ENCODE measurements around the gene TANC1.
"Not testable (repeated sequence)": the region's sequence is repeated elsewhere in the genome, so short reads cannot be mapped to it uniquely, and the experiment has no call there.

TANC1 gene

GRCh38 chr2:159091381-159091780, 122.9 kb downstream of the TANC1 start:
- H3K36me3 ChIP-seq (ENCODE audit: control insufficient read depth, insufficient read depth, low read length) = no peaks in the 10 kb centered on the region
- no peak overlapping the region for H3K9ac ChIP-seq (ENCODE audit: low read length)
- peaks cover 6% of the 10 kb centered on the region for H3K9me3 ChIP-seq (ENCODE audit: control insufficient read depth, low read length)
- H3K27me3 ChIP-seq (ENCODE audit: control insufficient read depth, insufficient read depth, low read length) = no peaks in the 10 kb centered on the region
- no peak overlapping the region for H3K4me3 ChIP-seq (ENCODE audit: low read length)
- peaks cover 17% of the 10 kb centered on the region for H3K4me1 ChIP-seq (ENCODE audit: control insufficient read depth, insufficient read depth, low read length)

GRCh38 chr2:159091976-159092375, 123.5 kb downstream of the TANC1 start:
- H3K9ac ChIP-seq (ENCODE audit: low read length) = no peak overlapping the region
- peaks cover 6% of the 10 kb centered on the region for H3K9me3 ChIP-seq (ENCODE audit: control insufficient read depth, low read length)
- H3K27me3 ChIP-seq (ENCODE audit: control insufficient read depth, insufficient read depth, low read length) = no peaks in the 10 kb centered on the region
- no peak overlapping the region for H3K4me3 ChIP-seq (ENCODE audit: low read length)
- no peaks in the 10 kb centered on the region for H3K36me3 ChIP-seq (ENCODE audit: control insufficient read depth, insufficient read depth, low read length)
- peaks cover 17% of the 10 kb centered on the region for H3K4me1 ChIP-seq (ENCODE audit: control insufficient read depth, insufficient read depth, low read length)

- peaks cover 17% of the 10 kb centered on the region for H3K4me1 ChIP-seq (ENCODE audit: control insufficient read depth, insufficient read depth, low read length)
- H3K4me3 ChIP-seq (ENCODE audit: low read length) = no peak overlapping the region
- H3K9me3 ChIP-seq (ENCODE audit: control insufficient read depth, low read length) = peaks cover 6% of the 10 kb centered on the region
- H3K27me3 ChIP-seq (ENCODE audit: control insufficient read depth, insufficient read depth, low read length) = no peaks in the 10 kb centered on the region
- H3K36me3 ChIP-seq (ENCODE audit: control insufficient read depth, insufficient read depth, low read length) = no peaks in the 10 kb centered on the region
- H3K9ac ChIP-seq (ENCODE audit: low read length) = no peak overlapping the region
Observed at GRCh38 chr2:159093497-159093896, 125.1 kb downstream of the TANC1 start.

- Histone ChIP-seq H3K36me3 (ENCODE audit: control insufficient read depth, insufficient read depth, low read length) (no peaks in the 10 kb centered on the region), H3K27me3 (ENCODE audit: control insufficient read depth, insufficient read depth, low read length) (no peaks in the 10 kb centered on the region), H3K9ac (ENCODE audit: low read length) (no peak overlapping the region), H3K4me1 (ENCODE audit: control insufficient read depth, insufficient read depth, low read length) (peaks cover 17% of the 10 kb centered on the region), H3K4me3 (ENCODE audit: low read length) (no peak overlapping the region), H3K9me3 (ENCODE audit: control insufficient read depth, low read length) (peaks cover 6% of the 10 kb centered on the region)
Observed at GRCh38 chr2:159094173-159094737, 125.8 kb downstream of the TANC1 start.

- H3K36me3 ChIP-seq (ENCODE audit: control insufficient read depth, insufficient read depth, low read length) = no peaks in the 10 kb centered on the region
- no peak overlapping the region for H3K9ac ChIP-seq (ENCODE audit: low read length)
- no peak overlapping the region for H3K4me3 ChIP-seq (ENCODE audit: low read length)
- no peaks in the 10 kb centered on the region for H3K27me3 ChIP-seq (ENCODE audit: control insufficient read depth, insufficient read depth, low read length)
- H3K4me1 ChIP-seq (ENCODE audit: control insufficient read depth, insufficient read depth, low read length) = peaks cover 11% of the 10 kb centered on the region
- H3K9me3 ChIP-seq (ENCODE audit: control insufficient read depth, low read length) = peaks cover 6% of the 10 kb centered on the region
Observed at GRCh38 chr2:159095813-159096212, 127.4 kb downstream of the TANC1 start.

GRCh38 chr2:159096302-159096855, 127.9 kb downstream of the TANC1 start:
- not testable (repeated sequence) for H3K9ac ChIP-seq (ENCODE audit: low read length); H3K9me3 ChIP-seq (ENCODE audit: control insufficient read depth, low read length); H3K27me3 ChIP-seq (ENCODE audit: control insufficient read depth, insufficient read depth, low read length); H3K4me1 ChIP-seq (ENCODE audit: control insufficient read depth, insufficient read depth, low read length); H3K4me3 ChIP-seq (ENCODE audit: low read length); H3K36me3 ChIP-seq (ENCODE audit: control insufficient read depth, insufficient read depth, low read length)

- Histone ChIP-seq H3K4me3 (ENCODE audit: low read length) (no peak overlapping the region), H3K27me3 (ENCODE audit: control insufficient read depth, insufficient read depth, low read length) (no peaks in the 10 kb centered on the region), H3K9me3 (ENCODE audit: control insufficient read depth, low read length) (peaks cover 6% of the 10 kb centered on the region), H3K4me1 (ENCODE audit: control insufficient read depth, insufficient read depth, low read length) (peaks cover under 1% of the 10 kb centered on the region), H3K36me3 (ENCODE audit: control insufficient read depth, insufficient read depth, low read length) (no peaks in the 10 kb centered on the region), H3K9ac (ENCODE audit: low read length) (no peak overlapping the region)
Observed at GRCh38 chr2:159096901-159097300, 128.5 kb downstream of the TANC1 start.

GRCh38 chr2:159098361-159098760, 129.9 kb downstream of the TANC1 start:
- no peak overlapping the region for H3K4me3 ChIP-seq (ENCODE audit: low read length)
- H3K4me1 ChIP-seq (ENCODE audit: control insufficient read depth, insufficient read depth, low read length) = no peaks in the 10 kb centered on the region
- H3K9me3 ChIP-seq (ENCODE audit: control insufficient read depth, low read length) = peaks cover 6% of the 10 kb centered on the region
- no peak overlapping the region for H3K9ac ChIP-seq (ENCODE audit: low read length)
- no peaks in the 10 kb centered on the region for H3K27me3 ChIP-seq (ENCODE audit: control insufficient read depth, insufficient read depth, low read length)
- no peaks in the 10 kb centered on the region for H3K36me3 ChIP-seq (ENCODE audit: control insufficient read depth, insufficient read depth, low read length)

- no peaks in the 10 kb centered on the region for H3K36me3 ChIP-seq (ENCODE audit: control insufficient read depth, insufficient read depth, low read length)
- H3K9ac ChIP-seq (ENCODE audit: low read length) = no peak overlapping the region
- no peaks in the 10 kb centered on the region for H3K4me1 ChIP-seq (ENCODE audit: control insufficient read depth, insufficient read depth, low read length)
- H3K9me3 ChIP-seq (ENCODE audit: control insufficient read depth, low read length) = peaks cover 6% of the 10 kb centered on the region
- no peak overlapping the region for H3K4me3 ChIP-seq (ENCODE audit: low read length)
- H3K27me3 ChIP-seq (ENCODE audit: control insufficient read depth, insufficient read depth, low read length) = no peaks in the 10 kb centered on the region
Observed at GRCh38 chr2:159098921-159099411, 130.5 kb downstream of the TANC1 start.

- H3K27me3 ChIP-seq (ENCODE audit: control insufficient read depth, insufficient read depth, low read length) = no peaks in the 10 kb centered on the region
- no peak overlapping the region for H3K4me3 ChIP-seq (ENCODE audit: low read length)
- H3K9ac ChIP-seq (ENCODE audit: low read length) = no peak overlapping the region
- H3K4me1 ChIP-seq (ENCODE audit: control insufficient read depth, insufficient read depth, low read length) = no peaks in the 10 kb centered on the region
- H3K9me3 ChIP-seq (ENCODE audit: control insufficient read depth, low read length) = no peaks in the 10 kb centered on the region
- H3K36me3 ChIP-seq (ENCODE audit: control insufficient read depth, insufficient read depth, low read length) = no peaks in the 10 kb centered on the region
Observed at GRCh38 chr2:159101755-159102489, 133.5 kb downstream of the TANC1 start.

- H3K4me3 ChIP-seq (ENCODE audit: low read length) = no peak overlapping the region
- no peaks in the 10 kb centered on the region for H3K27me3 ChIP-seq (ENCODE audit: control insufficient read depth, insufficient read depth, low read length)
- no peaks in the 10 kb centered on the region for H3K9me3 ChIP-seq (ENCODE audit: control insufficient read depth, low read length)
- H3K36me3 ChIP-seq (ENCODE audit: control insufficient read depth, insufficient read depth, low read length) = no peaks in the 10 kb centered on the region
- no peak overlapping the region for H3K9ac ChIP-seq (ENCODE audit: low read length)
- H3K4me1 ChIP-seq (ENCODE audit: control insufficient read depth, insufficient read depth, low read length) = no peaks in the 10 kb centered on the region
Observed at GRCh38 chr2:159103411-159103810, 135.0 kb downstream of the TANC1 start.

GRCh38 chr2:159106109-159106508, 137.7 kb downstream of the TANC1 start:
- H3K9me3 ChIP-seq (ENCODE audit: control insufficient read depth, low read length) = no peaks in the 10 kb centered on the region
- no peaks in the 10 kb centered on the region for H3K4me1 ChIP-seq (ENCODE audit: control insufficient read depth, insufficient read depth, low read length)
- H3K27me3 ChIP-seq (ENCODE audit: control insufficient read depth, insufficient read depth, low read length) = no peaks in the 10 kb centered on the region

More at GRCh38 chr2:159106109-159106508, 137.7 kb downstream of the TANC1 start:
- no peak overlapping the region for H3K4me3 ChIP-seq (ENCODE audit: low read length)
- no peaks in the 10 kb centered on the region for H3K36me3 ChIP-seq (ENCODE audit: control insufficient read depth, insufficient read depth, low read length)
- H3K9ac ChIP-seq (ENCODE audit: low read length) = no peak overlapping the region

All from mucosa of stomach (tissue), 1 donor.